Left lobe of liver (tissue), 2 donors: ENCODE measurements around the gene LSM2. TPM values are rescaled to one million over a fixed set of nuclear protein-coding genes. Genes with fewer than 3 reads are reported as not detected.

ENCODE experiments used
- ATAC-seq: fragments of 200-7000 bp; cut with Tn5 transposase; one replicate; pipeline ENCODE4 v1.9.1; 2020; ENCODE audit warnings: mild to moderate bottlenecking, moderate library complexity
- DNase-seq: peaks from one replicate; pipeline ENCODE4 v3.0.0-alpha.2; 2020; ENCODE audit warnings: low spot score
- total RNA-seq: library from RNA; stranded (reverse); gene quantifications from one replicate; pipeline ENCODE4 v1.2.1, GENCODE V29; 2021
- donor health status: DM: no; HTN: no; CAD: no; lungs with moderate emphysema.
- donor health status: DM: no; HTN: yes; CAD: no.

LSM2 gene
- total RNA-seq, 1 donor from 2014 or later = 9.8 TPM

DNA sequence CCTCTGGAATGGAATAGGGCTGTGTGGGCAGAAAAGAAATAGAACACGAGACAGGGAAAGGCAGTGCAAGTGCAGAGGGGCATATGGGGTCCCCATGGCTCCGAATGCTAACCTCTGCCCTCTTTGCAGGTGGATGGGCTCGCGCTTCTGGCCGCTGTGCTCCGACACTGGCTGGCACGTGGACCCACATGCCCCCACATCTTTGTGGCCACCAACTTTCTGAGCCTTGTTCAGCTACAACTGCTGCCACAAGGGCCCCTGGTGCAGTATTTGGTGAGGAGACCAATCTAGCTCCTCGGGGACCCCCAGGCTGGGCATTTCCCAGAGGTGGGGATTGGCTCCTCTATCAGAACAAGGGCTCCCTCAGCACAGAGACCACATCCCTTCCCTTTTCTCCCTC is 45.4 kb downstream of the LSM2 start:
- DNase-seq = no peak
- ATAC-seq = no peak

DNA sequence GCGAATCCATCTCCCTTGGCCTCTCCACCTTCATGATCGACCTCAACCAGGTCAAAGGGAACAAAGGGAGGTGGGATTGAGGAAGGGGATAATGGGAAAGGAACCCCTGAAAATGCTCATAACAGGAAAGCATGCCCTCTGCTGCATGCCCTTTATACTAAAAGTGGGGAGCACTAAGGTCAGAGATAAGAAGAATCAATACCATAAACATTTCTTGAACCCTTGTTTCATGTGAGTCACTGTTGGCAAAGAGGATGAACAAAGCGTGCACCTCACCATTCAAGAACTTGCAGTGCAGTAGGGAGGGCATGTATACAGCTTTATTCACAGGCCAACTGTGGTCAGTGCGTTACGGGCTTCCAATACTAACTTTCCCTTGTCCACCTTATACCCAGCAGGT is 46.0 kb downstream of the LSM2 start:
- ATAC-seq = peak; percentile 29
- DNase-seq = no peak

DNA sequence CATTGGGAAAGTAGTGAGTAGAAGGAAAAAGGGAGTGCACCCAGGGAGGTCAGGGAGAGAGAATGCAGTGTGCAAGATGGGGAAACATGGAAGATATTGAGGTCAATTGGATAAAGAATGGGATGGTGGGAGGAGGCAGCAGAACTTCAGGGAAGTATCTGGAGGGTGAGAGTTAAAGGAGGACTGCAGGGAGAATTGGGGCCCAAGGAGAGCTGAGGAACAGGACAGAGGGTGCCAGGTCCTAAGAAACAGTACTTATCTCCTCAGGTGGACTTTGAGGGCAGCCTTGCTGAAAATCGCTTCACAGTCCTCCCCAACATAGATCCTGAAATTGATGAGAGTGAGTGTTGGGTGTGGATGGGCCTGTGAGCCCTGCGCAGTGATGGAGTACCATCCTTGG is 48.5 kb downstream of the LSM2 start:
- DNase-seq = no peak
- ATAC-seq = no peak

DNA sequence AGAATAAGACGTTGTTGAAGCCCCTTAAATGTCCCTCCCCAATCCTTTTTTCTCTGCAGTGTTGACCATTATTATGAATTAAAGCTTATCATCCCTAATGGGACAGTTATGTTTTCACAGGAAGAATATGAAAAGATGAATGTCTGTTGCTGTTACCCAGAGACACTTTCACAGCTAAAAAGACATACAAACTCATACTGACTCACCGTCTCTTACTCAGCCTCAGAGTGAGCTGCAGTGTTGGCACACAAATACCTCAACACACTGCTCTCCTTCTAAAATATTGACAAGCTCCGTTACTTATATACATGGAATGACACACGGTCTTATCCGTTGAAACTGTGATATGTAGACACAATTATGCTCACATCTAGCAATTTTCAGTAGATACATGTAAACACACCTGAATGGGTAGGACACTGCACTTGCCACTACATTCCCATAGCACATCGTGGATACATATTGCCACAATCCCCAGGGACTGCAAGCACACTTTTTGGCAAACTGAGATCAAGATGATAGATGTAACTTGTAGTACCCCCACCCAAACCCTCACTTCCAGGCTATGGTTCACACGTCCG is 53.9 kb downstream of the LSM2 start:
- ATAC-seq = no peak
- no peak for DNase-seq

DNA sequence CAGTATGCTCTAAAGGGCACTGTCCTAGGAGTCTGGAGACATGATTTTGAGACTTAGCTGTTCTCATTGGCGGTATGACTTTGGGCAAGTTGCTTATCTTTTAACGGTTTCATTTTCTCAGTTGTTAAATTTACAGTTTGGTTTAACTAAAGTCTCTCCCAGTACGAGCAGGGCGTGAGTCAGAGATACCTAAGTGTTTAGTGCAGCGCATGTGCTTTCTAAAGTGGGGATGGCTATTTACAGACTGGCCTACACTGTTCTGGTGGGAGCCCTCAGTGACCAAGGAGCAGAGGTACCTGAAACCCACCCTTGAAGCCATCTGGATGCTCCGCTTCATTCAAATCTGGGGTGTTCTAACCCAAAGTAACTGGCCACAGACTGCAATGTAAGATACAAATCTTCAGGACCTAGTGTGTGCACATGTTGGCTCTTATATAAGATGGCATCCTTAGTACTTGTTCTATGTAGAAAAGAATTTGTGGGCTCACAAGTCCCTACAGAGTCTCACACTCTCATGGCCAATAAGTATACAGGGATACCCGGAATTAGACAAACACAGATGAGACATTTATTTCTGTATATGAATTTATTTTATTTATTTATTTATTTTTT is 56.2 kb downstream of the LSM2 start:
- no peak for ATAC-seq
- DNase-seq = no peak

DNA sequence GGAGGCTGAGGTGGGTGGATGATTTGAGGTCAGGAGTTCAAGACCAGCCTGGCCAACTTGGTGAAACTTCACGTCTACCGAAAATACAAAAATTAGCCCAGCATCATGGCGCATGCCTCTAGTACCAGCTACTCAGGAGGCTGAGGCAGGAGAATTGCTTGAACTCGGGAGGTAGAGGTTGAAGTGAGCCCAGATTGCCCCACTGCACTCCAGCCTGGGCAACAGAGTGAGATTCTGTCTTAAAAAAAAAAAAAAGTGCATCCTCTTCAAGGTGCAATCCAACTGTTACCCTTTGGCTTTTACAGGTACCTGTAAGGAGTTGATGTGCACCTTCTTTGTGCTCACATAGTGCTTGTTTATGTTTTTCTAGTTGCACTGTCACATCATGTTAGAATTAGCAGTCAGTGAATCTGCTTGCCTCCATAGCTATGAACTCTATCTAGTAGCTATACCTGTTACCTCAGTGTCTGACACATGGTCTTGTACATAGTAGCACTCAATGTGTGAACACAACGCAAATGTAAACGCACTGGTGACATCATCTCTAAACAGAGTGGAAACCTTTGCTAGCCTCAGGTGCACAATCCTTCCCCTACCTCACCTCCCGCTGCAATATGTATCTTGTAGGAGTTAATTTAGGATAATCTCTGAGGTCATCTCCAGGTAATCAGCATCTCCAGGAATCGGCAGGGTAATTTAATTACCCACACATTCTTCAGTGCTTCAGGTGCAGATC is 57.3 kb downstream of the LSM2 start:
- no peak for ATAC-seq

More for the DNA sequence above, 57.3 kb downstream of the LSM2 start:
- DNase-seq = no peak

Other genes with a start within 250 kb of the LSM2 start
- gene LTA, start 234.7 kb downstream of the LSM2 start, total RNA-seq = 0.93 TPM
- 0.68 TPM for gene TNF, start 231.4 kb downstream of the LSM2 start, total RNA-seq
- gene LTB, start 224.5 kb downstream of the LSM2 start, total RNA-seq = 1.7 TPM
- 10.2 TPM for gene LST1, start 220.7 kb downstream of the LSM2 start, total RNA-seq
- gene NCR3, start 214.0 kb downstream of the LSM2 start, total RNA-seq = not detected
- gene AIF1, start 191.7 kb downstream of the LSM2 start, total RNA-seq = 7.2 TPM
- 47.3 TPM for gene PRRC2A, start 186.3 kb downstream of the LSM2 start, total RNA-seq
- gene BAG6, start 154.3 kb downstream of the LSM2 start, total RNA-seq = 141 TPM
- gene APOM, start 151.1 kb downstream of the LSM2 start, total RNA-seq = 97.1 TPM
- 7.9 TPM for gene C6orf47, start 146.2 kb downstream of the LSM2 start, total RNA-seq
- gene GPANK1, start 142.0 kb downstream of the LSM2 start, total RNA-seq = 7.7 TPM
- gene CSNK2B, start 140.9 kb downstream of the LSM2 start, total RNA-seq = 45.8 TPM
- 4.0 TPM for gene LY6G5B, start 137.0 kb downstream of the LSM2 start, total RNA-seq
- 0.88 TPM for gene LY6G5C, start 125.9 kb downstream of the LSM2 start, total RNA-seq
- gene ABHD16A, start 103.6 kb downstream of the LSM2 start, total RNA-seq = 35.1 TPM
- not detected for gene LY6G6F, start 100.1 kb downstream of the LSM2 start, total RNA-seq
- gene LY6G6D, start 91.6 kb downstream of the LSM2 start, total RNA-seq = not detected
- gene LY6G6C, start 85.2 kb downstream of the LSM2 start, total RNA-seq = not detected
- 0.33 TPM for gene MPIG6B, start 83.6 kb downstream of the LSM2 start, total RNA-seq
- gene DDAH2, start 77.7 kb downstream of the LSM2 start, total RNA-seq = 22.2 TPM
- 37.7 TPM for gene CLIC1, start 70.4 kb downstream of the LSM2 start, total RNA-seq
- 5.2 TPM for gene MSH5, start 67.0 kb downstream of the LSM2 start, total RNA-seq
- gene SAPCD1, start 44.3 kb downstream of the LSM2 start, total RNA-seq = 0.73 TPM
- gene VWA7, start 29.6 kb downstream of the LSM2 start, total RNA-seq = 2.3 TPM
- 52.6 TPM for gene VARS1, start 11.2 kb downstream of the LSM2 start, total RNA-seq
- gene HSPA1L, start 8.3 kb upstream of the LSM2 start, total RNA-seq = 0.60 TPM
- gene HSPA1A, start 8.6 kb upstream of the LSM2 start, total RNA-seq = 89.1 TPM
- 50.8 TPM for gene HSPA1B, start 20.8 kb upstream of the LSM2 start, total RNA-seq
- 20.1 TPM for gene NEU1, start 55.9 kb upstream of the LSM2 start, total RNA-seq
- gene SLC44A4, start 72.0 kb upstream of the LSM2 start, total RNA-seq = 0.86 TPM
- 15.7 TPM for gene EHMT2, start 90.7 kb upstream of the LSM2 start, total RNA-seq
- 0.86 TPM for gene ZBTB12, start 95.1 kb upstream of the LSM2 start, total RNA-seq
- 451 TPM for gene C2, start 120.8 kb upstream of the LSM2 start, total RNA-seq
- 1,916 TPM for gene CFB, start 139.1 kb upstream of the LSM2 start, total RNA-seq
- gene NELFE, start 152.0 kb upstream of the LSM2 start, total RNA-seq = 15.3 TPM
- 50.2 TPM for gene SKIC2, start 152.2 kb upstream of the LSM2 start, total RNA-seq
- 15.5 TPM for gene DXO, start 165.2 kb upstream of the LSM2 start, total RNA-seq
- 2,044 TPM for gene C4A, start 175.1 kb upstream of the LSM2 start, total RNA-seq
- gene C4B, start 207.8 kb upstream of the LSM2 start, total RNA-seq = 2,468 TPM
- gene CYP21A2, start 231.4 kb upstream of the LSM2 start, total RNA-seq = 9.0 TPM